ENCODE measurements around the gene DGUOK.
A peak's percentile ranks its signal among the peaks of the same experiment; 100 is the strongest.

The DGUOK gene

GRCh38 chr2:73910873-73911547, 15.7 kb upstream of the DGUOK start:
- no peak for DNase-seq (ENCODE audit: insufficient read length, low spot score)
- no peak for FAIRE-seq
- no peak for TF ChIP-seq SPI1 (IDR thresholded peaks at IDR 0.05; ENCODE audit: low read depth, low read length)
- TF ChIP-seq POLR2AphosphoS5 (IDR thresholded peaks at IDR 0.05; ENCODE audit: low read depth, low read length) = no peak
- no peak for TF ChIP-seq POLR2A (IDR thresholded peaks at IDR 0.05; ENCODE audit: low read depth, low read length)
- TF ChIP-seq PAX5 (IDR thresholded peaks at IDR 0.05; ENCODE audit: insufficient read depth, low read length, severe bottlenecking) = no peak
- TF ChIP-seq TAF1 (IDR thresholded peaks at IDR 0.05; ENCODE audit: low read depth, low read length) = no peak
- TF ChIP-seq POU2F2 (IDR thresholded peaks at IDR 0.05; ENCODE audit: low read depth, low read length) = no peak

- no peak for FAIRE-seq
- DNase-seq (ENCODE audit: insufficient read length, low spot score) = no peak
- no peak for TF ChIP-seq POLR2AphosphoS5 (IDR thresholded peaks at IDR 0.05; ENCODE audit: low read depth, low read length)
- no peak for TF ChIP-seq PAX5 (IDR thresholded peaks at IDR 0.05; ENCODE audit: insufficient read depth, low read length, severe bottlenecking)
- no peak for TF ChIP-seq POU2F2 (IDR thresholded peaks at IDR 0.05; ENCODE audit: low read depth, low read length)
- no peak for TF ChIP-seq POLR2A (IDR thresholded peaks at IDR 0.05; ENCODE audit: low read depth, low read length)
- TF ChIP-seq SPI1 (IDR thresholded peaks at IDR 0.05; ENCODE audit: low read depth, low read length) = no peak
- no peak for TF ChIP-seq TAF1 (IDR thresholded peaks at IDR 0.05; ENCODE audit: low read depth, low read length)
Observed at GRCh38 chr2:73911548-73912208, 15.0 kb upstream of the DGUOK start.

- FAIRE-seq (no peak), DNase-seq (ENCODE audit: insufficient read length, low spot score) (no peak)
- TF ChIP-seq SPI1 (IDR thresholded peaks at IDR 0.05; ENCODE audit: low read depth, low read length) (no peak), TAF1 (IDR thresholded peaks at IDR 0.05; ENCODE audit: low read depth, low read length) (no peak), POLR2AphosphoS5 (IDR thresholded peaks at IDR 0.05; ENCODE audit: low read depth, low read length) (no peak), PAX5 (IDR thresholded peaks at IDR 0.05; ENCODE audit: insufficient read depth, low read length, severe bottlenecking) (no peak), POLR2A (IDR thresholded peaks at IDR 0.05; ENCODE audit: low read depth, low read length) (no peak), POU2F2 (IDR thresholded peaks at IDR 0.05; ENCODE audit: low read depth, low read length) (no peak)
Observed at GRCh38 chr2:73913414-73914054, 13.1 kb upstream of the DGUOK start.

GRCh38 chr2:73914667-73915066, 12.0 kb upstream of the DGUOK start:
- DNase-seq (ENCODE audit: insufficient read length, low spot score) (no peak), FAIRE-seq (peak; percentile 31)
- TF ChIP-seq SPI1 (IDR thresholded peaks at IDR 0.05; ENCODE audit: low read depth, low read length) (no peak), POU2F2 (IDR thresholded peaks at IDR 0.05; ENCODE audit: low read depth, low read length) (no peak), PAX5 (IDR thresholded peaks at IDR 0.05; ENCODE audit: insufficient read depth, low read length, severe bottlenecking) (no peak), POLR2AphosphoS5 (IDR thresholded peaks at IDR 0.05; ENCODE audit: low read depth, low read length) (no peak), POLR2A (IDR thresholded peaks at IDR 0.05; ENCODE audit: low read depth, low read length) (no peak), TAF1 (IDR thresholded peaks at IDR 0.05; ENCODE audit: low read depth, low read length) (no peak)

GRCh38 chr2:73915437-73915993, 11.2 kb upstream of the DGUOK start:
- DNase-seq (ENCODE audit: insufficient read length, low spot score) (no peak), FAIRE-seq (no peak)
- no peak for TF ChIP-seq POLR2AphosphoS5 (IDR thresholded peaks at IDR 0.05; ENCODE audit: low read depth, low read length)
- TF ChIP-seq SPI1 (IDR thresholded peaks at IDR 0.05; ENCODE audit: low read depth, low read length) = no peak
- TF ChIP-seq TAF1 (IDR thresholded peaks at IDR 0.05; ENCODE audit: low read depth, low read length) = no peak
- no peak for TF ChIP-seq POLR2A (IDR thresholded peaks at IDR 0.05; ENCODE audit: low read depth, low read length)

- TF ChIP-seq SPI1 (IDR thresholded peaks at IDR 0.05; ENCODE audit: low read depth, low read length) (no peak), POLR2A (IDR thresholded peaks at IDR 0.05; ENCODE audit: low read depth, low read length) (no peak), TAF1 (IDR thresholded peaks at IDR 0.05; ENCODE audit: low read depth, low read length) (no peak), POLR2AphosphoS5 (IDR thresholded peaks at IDR 0.05; ENCODE audit: low read depth, low read length) (no peak), PAX5 (IDR thresholded peaks at IDR 0.05; ENCODE audit: insufficient read depth, low read length, severe bottlenecking) (no peak), POU2F2 (IDR thresholded peaks at IDR 0.05; ENCODE audit: low read depth, low read length) (no peak)
- no peak for FAIRE-seq
- DNase-seq (ENCODE audit: insufficient read length, low spot score) = no peak
Observed at GRCh38 chr2:73916666-73917065, 10.0 kb upstream of the DGUOK start.

- DNase-seq (ENCODE audit: insufficient read length, low spot score) (no peak), FAIRE-seq (no peak)
- TF ChIP-seq POU2F2 (IDR thresholded peaks at IDR 0.05; ENCODE audit: low read depth, low read length) (no peak), POLR2AphosphoS5 (IDR thresholded peaks at IDR 0.05; ENCODE audit: low read depth, low read length) (no peak), SPI1 (IDR thresholded peaks at IDR 0.05; ENCODE audit: low read depth, low read length) (no peak), POLR2A (IDR thresholded peaks at IDR 0.05; ENCODE audit: low read depth, low read length) (no peak), TAF1 (IDR thresholded peaks at IDR 0.05; ENCODE audit: low read depth, low read length) (no peak), PAX5 (IDR thresholded peaks at IDR 0.05; ENCODE audit: insufficient read depth, low read length, severe bottlenecking) (no peak)
Observed at GRCh38 chr2:73917296-73917695, 9.4 kb upstream of the DGUOK start.

GRCh38 chr2:73917696-73918207, 8.9 kb upstream of the DGUOK start:
- FAIRE-seq = no peak

GRCh38 chr2:73918856-73919255, 7.8 kb upstream of the DGUOK start:
- no peak for TF ChIP-seq POLR2A (IDR thresholded peaks at IDR 0.05; ENCODE audit: low read depth, low read length)
- TF ChIP-seq POLR2AphosphoS5 (IDR thresholded peaks at IDR 0.05; ENCODE audit: low read depth, low read length) = no peak
- no peak for TF ChIP-seq POU2F2 (IDR thresholded peaks at IDR 0.05; ENCODE audit: low read depth, low read length)
- no peak for TF ChIP-seq PAX5 (IDR thresholded peaks at IDR 0.05; ENCODE audit: insufficient read depth, low read length, severe bottlenecking)
- no peak for TF ChIP-seq TAF1 (IDR thresholded peaks at IDR 0.05; ENCODE audit: low read depth, low read length)
- no peak for TF ChIP-seq SPI1 (IDR thresholded peaks at IDR 0.05; ENCODE audit: low read depth, low read length)
- DNase-seq (ENCODE audit: insufficient read length, low spot score) (no peak), FAIRE-seq (no peak)

More at GRCh38 chr2:73917696-73918207, 8.9 kb upstream of the DGUOK start:
- no peak for DNase-seq (ENCODE audit: insufficient read length, low spot score)
- TF ChIP-seq POLR2AphosphoS5 (IDR thresholded peaks at IDR 0.05; ENCODE audit: low read depth, low read length) = no peak
- TF ChIP-seq POU2F2 (IDR thresholded peaks at IDR 0.05; ENCODE audit: low read depth, low read length) = no peak

All from GM12891 (cell line).